ENCODE measurements around the gene VPS37C. TPM values are rescaled to one million over a fixed set of nuclear protein-coding genes. Genes with fewer than 3 reads are reported as not detected.

VPS37C gene
- total and polyA plus RNA-seq, 9 of the 15 experiments (the other 6 are each of a cell fraction or from before 2014, with no cell fraction given): 0.62 to 29.8 (median 11.5) TPM

GRCh38 chr11:61142424-61142823 lies 18.8 kb downstream of the VPS37C start:
- Histone ChIP-seq H3K9ac (ENCODE audit: insufficient read depth in 1 of 2, low read depth in 2 of 2, low read length in 2 of 2) (no peak overlapping the region), H3K9me3 (replicated peaks; ENCODE audit: control insufficient read depth, insufficient read depth, low read depth, low read length) (no peaks in the 10 kb centered on the region), H2AFZ (ENCODE audit: low read depth, low read length) (no peak overlapping the region), H3K27ac (ENCODE audit: extremely low read depth, low read depth, low read length) (no peak overlapping the region), H3K79me2 (ENCODE audit: control insufficient read depth, insufficient read depth, low read length) (peaks cover 44% of the 10 kb centered on the region), H3K9me1 (ENCODE audit: control insufficient read depth, insufficient read depth, low read length) (peaks cover 3% of the 10 kb centered on the region), H3K4me2 (ENCODE audit: insufficient read depth, low read length) (no peak overlapping the region), H3K27me3 (ENCODE audit: control insufficient read depth in 2 of 2, insufficient read depth in 2 of 2, low read length in 2 of 2) (no peaks in the 10 kb centered on the region), H3K4me3 (no peak overlapping the region), H3K36me3 (ENCODE audit: control insufficient read depth, insufficient read depth, low read length) (peaks cover 18% of the 10 kb centered on the region; the same call in 2 of the 3 replicates), H3K4me1 (replicated peaks in 1 of 2; ENCODE audit: control insufficient read depth in 2 of 2, insufficient read depth in 2 of 2, low read length in 2 of 2) (peaks cover 0 to 11% of the 10 kb centered on the region in 2 experiments; a peak in 4 of 5 replicates), H4K20me1 (replicated peaks; ENCODE audit: control insufficient read depth, insufficient read depth, low read length) (peaks cover 17% of the 10 kb centered on the region; the same call in 1 of the 2 replicates)
- CTCF ChIA-PET (ENCODE audit: low intra/inter-chr PET ratio): no interaction called here
- no peak for TF ChIP-seq SMARCB1 (IDR thresholded peaks at IDR 0.05; ENCODE audit: insufficient read length, low read depth)
- TF ChIP-seq ZHX1 (conservative IDR thresholded peaks at IDR 0.05; ENCODE audit: low read length): no peak
- no peak for TF ChIP-seq DMBX1 (CRISPR knock-in tag; IDR thresholded peaks at IDR 0.05; ENCODE audit: borderline replicate concordance)
- no peak for TF ChIP-seq ZNF174 (CRISPR knock-in tag; IDR thresholded peaks at IDR 0.05)
- TF ChIP-seq JUN (IDR thresholded peaks at IDR 0.05; ENCODE audit: borderline replicate concordance, low read depth, low read length): no peak
- TF ChIP-seq JUN (CRISPR knock-in tag; IDR thresholded peaks at IDR 0.05; ENCODE audit: borderline replicate concordance): no peak
- TF ChIP-seq PKNOX1 (IDR thresholded peaks at IDR 0.05): no peak
- no peak for TF ChIP-seq CREM (IDR thresholded peaks at IDR 0.05; ENCODE audit: low read depth)
- TF ChIP-seq SMAD1 (IDR thresholded peaks at IDR 0.05; ENCODE audit: low read depth, low read length, partially characterized antibody): no peak
- intact Hi-C loops (cut with micrococcal nuclease): no loop called here
- no TSS peak for BruUV-seq (replicated peaks)
- DNase-seq (ENCODE audit: extremely low read depth in 1 of 4, low spot score in 3 of 4) (no peak), FAIRE-seq (no peak), ATAC-seq (no peak)
- POLR2A ChIA-PET: interaction anchor here (0.6 to 1.8 kb wide), 4 partner anchors 8 to 25 kb away, joined by 3 to 4 read pairs (median 3); no protein-coding TSS in a partner anchor
- in situ Hi-C loops (cut with MboI): no loop called here
- WGBS (ENCODE audit: insufficient coverage, low coverage, missing lambda C conversion rate): 83% methylated on average over 1 of the region's 1 CpG
